K562 (cell line): ENCODE data around the gene PLXND1. TPM values are rescaled to one million over a fixed set of nuclear protein-coding genes. Genes with fewer than 3 reads are reported as not detected.

Experiments used
- ATAC-seq: fragments of 200-7000 bp; cut with Tn5 transposase; 3 replicates; pipeline ENCODE4 v1.9.1; 2020; ENCODE audit warnings: moderate library complexity
- BruUV-seq: library from RNA; stranded (reverse); fragments of 400-500 nt; replicated peaks from 2 replicates; lab custom pipeline; 2021; lab: Mats Ljungman, UMichigan
- CTCF ChIA-PET: fragments of 300-600 bp; formaldehyde crosslinking; extraction: SDS; loops from one replicate; lab custom pipeline; 2021; ENCODE audit warnings: low intra/inter-chr PET ratio; lab: Yijun Ruan, JAX
- POLR2A ChIA-PET: fragments of 300-600, 350-650 bp; sonication (Branson Sonifier 250); formaldehyde crosslinking; extraction: SDS; loops from one replicate; lab custom pipeline; 2021; ENCODE audit warnings: antibody characterized with exemption, inconsistent platforms; lab: Yijun Ruan, JAX
- DNase-seq, 4 experiments: peaks; one replicate each; pipeline versions ENCODE4 v3.0.0 to v3.0.0-alpha.2; 2011 to 2018; ENCODE audit warnings: low spot score in 3 of 4, mixed read lengths in 3 of 4; ENCODE audit errors: extremely low read depth in 1 of 4
- FAIRE-seq: peaks from 2 replicates; lab custom pipeline; 2011; peaks lifted over from hg19 to GRCh38; lab: Jason Lieb, UNC
- H2AFZ ChIP-seq: 2 replicates; pipeline ENCODE4 v1.6.0; 2011; ENCODE audit warnings: low read depth, low read length, control low read depth, inconsistent platforms
- H3K27ac ChIP-seq: fragments of 200-600 bp; 3 replicates; pipeline ENCODE4 v1.8.0; 2011; ENCODE audit warnings: low read depth, mild to moderate bottlenecking, control low read depth, inconsistent platforms, low read length, moderate library complexity, mixed read lengths; ENCODE audit errors: extremely low read depth
- H3K27me3 ChIP-seq, 2 experiments: fragments of 300-600 bp in 1 of 2; 2 replicates in 1 of 2; 3 replicates in 1 of 2; pipeline versions ENCODE4 v1.6.0 to v1.8.0; 2011; ENCODE audit warnings: inconsistent platforms in 2 of 2, low read length in 2 of 2, mild to moderate bottlenecking in 1 of 2, mixed read lengths in 1 of 2, moderate library complexity in 1 of 2; ENCODE audit not compliant: control insufficient read depth in 2 of 2, insufficient read depth in 2 of 2
- H3K36me3 ChIP-seq: fragments of 300-600 bp; 3 replicates; pipeline ENCODE4 v1.8.0; 2011; ENCODE audit warnings: mild to moderate bottlenecking, low read length, inconsistent platforms; ENCODE audit not compliant: control insufficient read depth, insufficient read depth
- H3K4me1 ChIP-seq, 2 experiments: fragments of 200-600 bp in 1 of 2; replicated peaks in 1 of 2; 2 replicates in 1 of 2; 3 replicates in 1 of 2; pipeline versions ENCODE4 v1.5.1 to v1.8.0; 2011; ENCODE audit warnings: inconsistent platforms in 2 of 2, low read length in 2 of 2, mild to moderate bottlenecking in 1 of 2, mixed read lengths in 1 of 2, moderate library complexity in 1 of 2; ENCODE audit not compliant: control insufficient read depth in 2 of 2, insufficient read depth in 2 of 2
- H3K4me2 ChIP-seq: 2 replicates; pipeline ENCODE4 v1.6.1; 2011; ENCODE audit warnings: low read length, control low read depth, inconsistent platforms, mixed read lengths; ENCODE audit not compliant: insufficient read depth
- H3K4me3 ChIP-seq: fragments of 200-600 bp; sonication (generic), shearing (Covaris generic); 2 replicates; pipeline ENCODE4 v1.5.1; 2016; ENCODE audit warnings: control low read depth, inconsistent platforms
- H3K79me2 ChIP-seq: fragments of 200-600 bp; 3 replicates; pipeline ENCODE4 v1.8.0; 2011; ENCODE audit warnings: low read length, inconsistent platforms; ENCODE audit not compliant: control insufficient read depth, insufficient read depth
- H3K9ac ChIP-seq, 2 experiments: 2 replicates each; pipeline versions ENCODE4 v1.6.0 to v1.6.1; 2011; ENCODE audit warnings: low read depth in 2 of 2, low read length in 2 of 2, control low read depth in 1 of 2, inconsistent platforms in 1 of 2, mild to moderate bottlenecking in 1 of 2, mixed read lengths in 1 of 2; ENCODE audit not compliant: insufficient read depth in 1 of 2
- H3K9me1 ChIP-seq: one replicate; pipeline ENCODE4 v1.6.0; 2011; ENCODE audit warnings: inconsistent platforms, mild to moderate bottlenecking, low read length, moderate library complexity; ENCODE audit not compliant: control insufficient read depth, insufficient read depth
- H3K9me3 ChIP-seq: replicated peaks from 2 replicates; pipeline ENCODE4 v1.5.1; 2011; ENCODE audit warnings: low read depth, low read length, inconsistent platforms; ENCODE audit not compliant: control insufficient read depth, insufficient read depth
- H4K20me1 ChIP-seq: replicated peaks from 2 replicates; pipeline ENCODE4 v1.6.1; 2011; ENCODE audit warnings: low read length, inconsistent platforms, mixed read lengths; ENCODE audit not compliant: control insufficient read depth, insufficient read depth
- CBX1 ChIP-seq: sonication (generic); IDR thresholded peaks from 2 replicates; pipeline ENCODE4 v1.6.1; 2016; ENCODE audit warnings: antibody characterized with exemption, low read depth, mild to moderate bottlenecking
- FOS ChIP-seq: IDR thresholded peaks from 3 replicates; pipeline ENCODE4 v1.6.1; 2011; ENCODE audit not compliant: insufficient read length; ENCODE audit errors: extremely low read depth
- FOXA3 ChIP-seq, 2 experiments: fragments of 450-650 bp in 1 of 2; sonication (generic) in 1 of 2; formaldehyde crosslinking; IDR thresholded peaks in 1 of 2; conservative IDR thresholded peaks in 1 of 2; 2 replicates each; pipeline versions ENCODE4 v1.4.0 to v1.8.0; 2020 to 2022; ENCODE audit warnings: mild to moderate bottlenecking in 2 of 2, missing genetic modification reagents in 1 of 2
- HNRNPL ChIP-seq: fragments of 200-400 bp; formaldehyde crosslinking; IDR thresholded peaks from 2 replicates; pipeline ENCODE4 v1.6.1; 2017; ENCODE audit warnings: low read depth, mild to moderate bottlenecking, low read length
- NFATC3 ChIP-seq: fragments of 450-650 bp; IDR thresholded peaks from 2 replicates; pipeline ENCODE4 v1.6.1; 2017; ENCODE audit warnings: mild to moderate bottlenecking
- RBM25 ChIP-seq: fragments of 200-400 bp; formaldehyde crosslinking; IDR thresholded peaks from 2 replicates; pipeline ENCODE4 v1.6.1; 2018; ENCODE audit warnings: low read length, low read depth, moderate library complexity; ENCODE audit not compliant: severe bottlenecking
- SREBF2 ChIP-seq: sonication (generic); formaldehyde crosslinking; IDR thresholded peaks from 2 replicates; pipeline ENCODE4 v1.4.0; 2020; ENCODE audit warnings: mild to moderate bottlenecking, missing genetic modification reagents
- ZBTB11 ChIP-seq, 3 experiments: fragments of 200-800 bp in 1 of 3; fragments of 250-450 bp in 1 of 3; fragments of 450-650 bp in 1 of 3; sonication (Bioruptor Pico) in 1 of 3; sonication (Bioruptor generic) in 1 of 3; formaldehyde crosslinking in 1 of 3; IDR thresholded peaks; 2 replicates each; pipeline versions ENCODE4 v1.6.1 to v1.8.0; 2016 to 2022; ENCODE audit warnings: mild to moderate bottlenecking in 2 of 3, missing genetic modification characterization in 2 of 3, missing compliant biosample characterization in 1 of 3, moderate library complexity in 1 of 3
- ZNF224 ChIP-seq: sonication (generic); formaldehyde crosslinking; IDR thresholded peaks from 2 replicates; pipeline ENCODE4 v1.8.0; 2022; ENCODE audit warnings: mild to moderate bottlenecking, missing genetic modification reagents
- WGBS: fragments of 100-300 bp; shearing (Covaris generic); methylation state at CpG from one replicate; pipeline ENCODE4 v1.1.6; 2016; ENCODE audit warnings: low coverage, mixed read lengths; ENCODE audit not compliant: insufficient coverage; ENCODE audit errors: missing lambda C conversion rate; 5-methylcytosine and 5-hydroxymethylcytosine counted together
- in situ Hi-C: fragments of 300-500 bp; cut with MboI; formaldehyde crosslinking; loops from 4 replicates; pipeline ENCODE4 v1.15.0; 2018; ENCODE audit warnings: inconsistent platforms, mixed read lengths
- intact Hi-C: fragments of 100-400 bp; cut with micrococcal nuclease; formaldehyde crosslinking; loops from 2 replicates; pipeline ENCODE4 v1.14.2; 2022
- polyA plus RNA-seq, 8 experiments: library from polyadenylated mRNA; depleted of rRNA in 4 of 8; stranded (reverse) in 5 of 8; unstranded in 3 of 8; fragments of >200 nt; fragmentation: Nextera tagmentation in 2 of 8; fragmentation: Illumina TruSeq in 1 of 8; extraction: Ambion mirVana in 2 of 8; extraction: Trizol in 1 of 8; gene quantifications; 2 replicates each; pipeline versions ENCODE4 v1.2.1 to v1.2.3, GENCODE V29; 2011 to 2014; ENCODE audit warnings: inconsistent platforms in 1 of 8, missing spikeins in 1 of 8
- total RNA-seq, 7 experiments: library from RNA; depleted of rRNA in 6 of 7; stranded (reverse); fragments of >200 nt in 6 of 7; fragmentation: Illumina TruSeq in 2 of 7; extraction: Trizol in 2 of 7; gene quantifications; 2 replicates each; pipeline versions ENCODE4 v1.2.1 to v1.2.3, GENCODE V29; 2011 to 2021; ENCODE audit warnings: low replicate concordance in 1 of 7
- TF ChIP-seq, protein P1 (sequence below): sonication (generic); formaldehyde crosslinking; IDR thresholded peaks from 2 replicates; pipeline ENCODE4 v1.9.0; 2022; ENCODE audit warnings: mild to moderate bottlenecking, missing genetic modification reagents
- TF ChIP-seq, protein P2 (sequence below): fragments of 450-650 bp; IDR thresholded peaks from 2 replicates; pipeline ENCODE4 v1.6.1; 2017; ENCODE audit warnings: antibody characterized with exemption, mild to moderate bottlenecking

Gene PLXND1
- total and polyA plus RNA-seq, 9 of the 15 experiments (the other 6 are each of a cell fraction or from before 2014, with no cell fraction given) = 0.34 to 28.8 (median 14.0) TPM

GRCh38 chr3:129597087-129597999, 9.1 kb downstream of the PLXND1 start:
- 18% methylated on average over 24 of the region's 31 CpGs for WGBS
- DNase-seq = peak; percentile 43 to 67 (median 62)
- H4K20me1 ChIP-seq = no peaks in the 10 kb centered on the region
- H3K79me2 ChIP-seq = peaks cover 64% of the 10 kb centered on the region
- ATAC-seq = peak; percentile 56
- FAIRE-seq = peak; percentile 26
- 0 out of 2 replicates have a peak overlapping the region, but pooled peaks have one; percentile 0 for H3K4me3 ChIP-seq
- H3K9ac ChIP-seq = peak overlapping the region; percentile 54 to 72
- H3K27me3 ChIP-seq = no peaks in the 10 kb centered on the region
- H2AFZ ChIP-seq = peak overlapping the region; percentile 59
- CTCF ChIA-PET = no interaction called here
- H3K4me1 ChIP-seq = peaks cover 32 to 73% of the 10 kb centered on the region in 2 experiments
- in situ Hi-C loops (no loop called here), intact Hi-C loops (no loop called here)
- no peaks in the 10 kb centered on the region for H3K9me1 ChIP-seq
- peaks cover 2% of the 10 kb centered on the region; the same call in 1 of the 3 replicates for H3K36me3 ChIP-seq
- H3K9me3 ChIP-seq = no peaks in the 10 kb centered on the region
- POLR2A ChIA-PET = interaction anchor here (0.6 to 1.7 kb wide), 5 partner anchors 8 to 791 kb away, joined by 3 to 9 read pairs (median 3); no protein-coding TSS in a partner anchor
- BruUV-seq = no TSS peak
- H3K4me2 ChIP-seq = peak overlapping the region; percentile 60
- H3K27ac ChIP-seq = peak overlapping the region; percentile 74
- TF ChIP-seq FOXA3 (CRISPR knock-in tag; conservative IDR thresholded peaks at IDR 0.05 in 1 of 2, IDR thresholded peaks at IDR 0.05 in 1 of 2) (0 out of 4 replicates have a peak, but pooled peaks of 1 of the 2 experiments have one; percentile 5), ZBTB11 (CRISPR knock-in tag; IDR thresholded peaks at IDR 0.05) (peak in 1 of 3 experiments; percentile 26; a peak in 1 of 6 replicates), FOS (no peak), SREBF2 (CRISPR knock-in tag) (no peak), NFATC3 (no peak), CBX1 (no peak), RBM25 (no peak), ZNF224 (CRISPR knock-in tag) (no peak), HNRNPL (no peak)
- TF ChIP-seq, protein P1, sequence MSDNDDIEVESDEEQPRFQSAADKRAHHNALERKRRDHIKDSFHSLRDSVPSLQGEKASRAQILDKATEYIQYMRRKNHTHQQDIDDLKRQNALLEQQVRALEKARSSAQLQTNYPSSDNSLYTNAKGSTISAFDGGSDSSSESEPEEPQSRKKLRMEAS = peak; percentile 71
- TF ChIP-seq, protein P2, sequence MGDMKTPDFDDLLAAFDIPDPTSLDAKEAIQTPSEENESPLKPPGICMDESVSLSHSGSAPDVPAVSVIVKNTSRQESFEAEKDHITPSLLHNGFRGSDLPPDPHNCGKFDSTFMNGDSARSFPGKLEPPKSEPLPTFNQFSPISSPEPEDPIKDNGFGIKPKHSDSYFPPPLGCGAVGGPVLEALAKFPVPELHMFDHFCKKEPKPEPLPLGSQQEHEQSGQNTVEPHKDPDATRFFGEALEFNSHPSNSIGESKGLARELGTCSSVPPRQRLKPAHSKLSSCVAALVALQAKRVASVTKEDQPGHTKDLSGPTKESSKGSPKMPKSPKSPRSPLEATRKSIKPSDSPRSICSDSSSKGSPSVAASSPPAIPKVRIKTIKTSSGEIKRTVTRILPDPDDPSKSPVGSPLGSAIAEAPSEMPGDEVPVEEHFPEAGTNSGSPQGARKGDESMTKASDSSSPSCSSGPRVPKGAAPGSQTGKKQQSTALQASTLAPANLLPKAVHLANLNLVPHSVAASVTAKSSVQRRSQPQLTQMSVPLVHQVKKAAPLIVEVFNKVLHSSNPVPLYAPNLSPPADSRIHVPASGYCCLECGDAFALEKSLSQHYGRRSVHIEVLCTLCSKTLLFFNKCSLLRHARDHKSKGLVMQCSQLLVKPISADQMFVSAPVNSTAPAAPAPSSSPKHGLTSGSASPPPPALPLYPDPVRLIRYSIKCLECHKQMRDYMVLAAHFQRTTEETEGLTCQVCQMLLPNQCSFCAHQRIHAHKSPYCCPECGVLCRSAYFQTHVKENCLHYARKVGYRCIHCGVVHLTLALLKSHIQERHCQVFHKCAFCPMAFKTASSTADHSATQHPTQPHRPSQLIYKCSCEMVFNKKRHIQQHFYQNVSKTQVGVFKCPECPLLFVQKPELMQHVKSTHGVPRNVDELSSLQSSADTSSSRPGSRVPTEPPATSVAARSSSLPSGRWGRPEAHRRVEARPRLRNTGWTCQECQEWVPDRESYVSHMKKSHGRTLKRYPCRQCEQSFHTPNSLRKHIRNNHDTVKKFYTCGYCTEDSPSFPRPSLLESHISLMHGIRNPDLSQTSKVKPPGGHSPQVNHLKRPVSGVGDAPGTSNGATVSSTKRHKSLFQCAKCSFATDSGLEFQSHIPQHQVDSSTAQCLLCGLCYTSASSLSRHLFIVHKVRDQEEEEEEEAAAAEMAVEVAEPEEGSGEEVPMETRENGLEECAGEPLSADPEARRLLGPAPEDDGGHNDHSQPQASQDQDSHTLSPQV = peak; percentile 45; the same call in 1 of the 2 replicates
